ENCODE results near the gene MRPL51. TPM values are rescaled to one million over a fixed set of nuclear protein-coding genes. Genes with fewer than 3 reads are reported as not detected.

The MRPL51 gene
- 150 TPM for total RNA-seq

GRCh38 chr12:6492838-6493496, at the start of gene MRPL51:
Gene MRPL51, minus strand, starts transcription at chr12:6493262. Its CDS starts 126 bp downstream, at chr12:6493136.
- DNase-seq (ENCODE audit: low spot score), result peak; percentile 97

GRCh38 chr12:6542209-6543009, 49.3 kb upstream of the MRPL51 start:
- DNase-seq (ENCODE audit: low spot score), result no peak

GRCh38 chr12:6541371-6542165, 48.5 kb upstream of the MRPL51 start:
- DNase-seq (ENCODE audit: low spot score), result no peak

- peak; percentile 95 for DNase-seq (ENCODE audit: low spot score)
Observed at GRCh38 chr12:6540181-6540877, 47.3 kb upstream of the MRPL51 start.

GRCh38 chr12:6539707-6540134, 46.7 kb upstream of the MRPL51 start:
- no peak for DNase-seq (ENCODE audit: low spot score)

- no peak for DNase-seq (ENCODE audit: low spot score)
Observed at GRCh38 chr12:6539314-6539682, 46.2 kb upstream of the MRPL51 start.

- no peak for DNase-seq (ENCODE audit: low spot score)
Observed at GRCh38 chr12:6538420-6539313, 45.6 kb upstream of the MRPL51 start.

GRCh38 chr12:6537580-6538419, 44.7 kb upstream of the MRPL51 start:
- peak; percentile 85 for DNase-seq (ENCODE audit: low spot score)

- no peak for DNase-seq (ENCODE audit: low spot score)
Observed at GRCh38 chr12:6536894-6537579, 44.0 kb upstream of the MRPL51 start.

- no peak for DNase-seq (ENCODE audit: low spot score)
Observed at GRCh38 chr12:6535960-6536847, 43.1 kb upstream of the MRPL51 start.

- no peak for DNase-seq (ENCODE audit: low spot score)
Observed at GRCh38 chr12:6535697-6535946, 42.6 kb upstream of the MRPL51 start.

GRCh38 chr12:6534945-6535696, 42.1 kb upstream of the MRPL51 start:
- DNase-seq (ENCODE audit: low spot score), result peak; percentile 83

GRCh38 chr12:6534695-6534944, 41.6 kb upstream of the MRPL51 start:
- DNase-seq (ENCODE audit: low spot score), result no peak

GRCh38 chr12:6533923-6534694, 41.0 kb upstream of the MRPL51 start, which contains the start of gene GAPDH:
Gene GAPDH, plus strand, starts transcription at chr12:6534517. Its CDS starts 316 bp downstream, at chr12:6534833.
- peak; percentile 96 for DNase-seq (ENCODE audit: low spot score)

- no peak for DNase-seq (ENCODE audit: low spot score)
Observed at GRCh38 chr12:6533653-6533922, 40.5 kb upstream of the MRPL51 start.

- peak; percentile 80 for DNase-seq (ENCODE audit: low spot score)
Observed at GRCh38 chr12:6532927-6533652, 40.0 kb upstream of the MRPL51 start.

Data from ureter (tissue), 1 donor.